ENCODE measurements around the gene DNMT1. TPM values are rescaled to one million over a fixed set of nuclear protein-coding genes. Genes with fewer than 3 reads are reported as not detected.

The DNMT1 gene
- polyA plus RNA-seq, 1 donor from 2014 or later, result 58.4 TPM

DNA sequence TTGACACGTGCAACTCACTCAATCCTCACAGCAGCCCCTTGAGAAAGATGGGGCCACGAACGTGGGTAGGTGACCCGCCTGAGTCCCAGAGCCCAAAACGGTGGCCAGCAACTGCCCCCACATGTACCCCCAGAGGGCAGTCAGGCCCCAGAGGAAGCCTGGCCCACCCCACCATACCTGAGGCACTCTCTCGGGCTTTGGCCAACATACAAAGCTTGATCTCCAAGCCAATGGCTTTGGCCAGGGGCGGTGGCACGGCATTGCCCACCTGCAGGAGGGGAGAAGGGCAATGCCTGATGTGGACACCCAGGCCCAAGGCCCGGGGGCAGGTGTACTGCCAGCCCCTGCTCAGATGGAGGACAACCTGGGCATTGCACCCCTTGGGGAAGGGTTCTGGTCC lies 60.7 kb downstream of the DNMT1 start:
- Histone ChIP-seq H3F3A (ENCODE audit: insufficient read depth, low read length, poor library complexity, severe bottlenecking) (no peaks in the 10 kb centered on the region), H3K27me3 (ENCODE audit: insufficient read depth, low read depth, low read length) (no peaks in the 10 kb centered on the region), H3K27ac (ENCODE audit: low read length) (no peak overlapping the region), H3K36me3 (ENCODE audit: insufficient read depth, low read length) (no peaks in the 10 kb centered on the region), H3K4me2 (ENCODE audit: low read length) (no peak overlapping the region), H4K20me1 (ENCODE audit: insufficient read depth) (no peaks in the 10 kb centered on the region), H3K9me3 (ENCODE audit: low read length) (no peaks in the 10 kb centered on the region), H3K9ac (ENCODE audit: low read length) (no peak overlapping the region), H3K4me3 (ENCODE audit: low read length) (no peak overlapping the region), H2AFZ (ENCODE audit: low read depth, low read length) (no peak overlapping the region), H3K79me2 (replicated peaks; ENCODE audit: insufficient read depth, low read length) (no peaks in the 10 kb centered on the region), H3K9me2 (ENCODE audit: insufficient read depth, low read length) (no peaks in the 10 kb centered on the region)
- TF ChIP-seq RAD21 (conservative IDR thresholded peaks at IDR 0.05) (no peak), MXI1 (conservative IDR thresholded peaks at IDR 0.05; ENCODE audit: poor library complexity, severe bottlenecking) (no peak), TAF1 (IDR thresholded peaks at IDR 0.05; ENCODE audit: low read depth) (no peak), EP300 (conservative IDR thresholded peaks at IDR 0.05; ENCODE audit: poor library complexity, severe bottlenecking) (no peak), SMC3 (conservative IDR thresholded peaks at IDR 0.05; ENCODE audit: poor library complexity) (no peak), POLR2AphosphoS5 (IDR thresholded peaks at IDR 0.05) (no peak), REST (IDR thresholded peaks at IDR 0.05; ENCODE audit: borderline replicate concordance) (no peak), EZH2 (IDR thresholded peaks at IDR 0.05; ENCODE audit: borderline replicate concordance, insufficient read depth, low read length, poor library complexity, severe bottlenecking) (no peak)
- TF ChIP-seq, protein P1, sequence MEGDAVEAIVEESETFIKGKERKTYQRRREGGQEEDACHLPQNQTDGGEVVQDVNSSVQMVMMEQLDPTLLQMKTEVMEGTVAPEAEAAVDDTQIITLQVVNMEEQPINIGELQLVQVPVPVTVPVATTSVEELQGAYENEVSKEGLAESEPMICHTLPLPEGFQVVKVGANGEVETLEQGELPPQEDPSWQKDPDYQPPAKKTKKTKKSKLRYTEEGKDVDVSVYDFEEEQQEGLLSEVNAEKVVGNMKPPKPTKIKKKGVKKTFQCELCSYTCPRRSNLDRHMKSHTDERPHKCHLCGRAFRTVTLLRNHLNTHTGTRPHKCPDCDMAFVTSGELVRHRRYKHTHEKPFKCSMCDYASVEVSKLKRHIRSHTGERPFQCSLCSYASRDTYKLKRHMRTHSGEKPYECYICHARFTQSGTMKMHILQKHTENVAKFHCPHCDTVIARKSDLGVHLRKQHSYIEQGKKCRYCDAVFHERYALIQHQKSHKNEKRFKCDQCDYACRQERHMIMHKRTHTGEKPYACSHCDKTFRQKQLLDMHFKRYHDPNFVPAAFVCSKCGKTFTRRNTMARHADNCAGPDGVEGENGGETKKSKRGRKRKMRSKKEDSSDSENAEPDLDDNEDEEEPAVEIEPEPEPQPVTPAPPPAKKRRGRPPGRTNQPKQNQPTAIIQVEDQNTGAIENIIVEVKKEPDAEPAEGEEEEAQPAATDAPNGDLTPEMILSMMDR (IDR thresholded peaks at IDR 0.05; ENCODE audit: poor library complexity, severe bottlenecking), result no peak

DNA sequence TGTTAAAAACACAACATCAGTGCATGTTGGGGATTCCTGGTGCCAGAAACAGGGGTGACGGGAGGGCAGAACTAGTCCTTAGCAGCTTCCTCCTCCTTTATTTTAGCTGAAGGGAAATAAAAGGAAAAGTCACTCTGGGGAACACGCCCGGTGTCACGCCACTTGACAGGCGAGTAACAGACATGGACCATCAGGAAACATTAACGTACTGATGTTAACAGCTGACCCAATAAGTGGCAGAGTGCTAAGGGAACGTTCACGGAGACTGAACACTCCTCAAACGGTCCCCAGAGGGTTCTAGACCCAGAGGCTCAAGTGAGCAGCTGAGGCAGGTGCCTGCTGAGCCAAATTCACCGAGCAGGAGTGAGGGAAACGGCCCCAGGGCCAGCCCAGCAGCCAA lies 61.2 kb downstream of the DNMT1 start:
- Histone ChIP-seq H3K36me3 (ENCODE audit: insufficient read depth, low read length) (no peaks in the 10 kb centered on the region), H3K27me3 (ENCODE audit: insufficient read depth, low read depth, low read length) (no peaks in the 10 kb centered on the region)
- no peak for TF ChIP-seq EZH2 (IDR thresholded peaks at IDR 0.05; ENCODE audit: borderline replicate concordance, insufficient read depth, low read length, poor library complexity, severe bottlenecking)
- TF ChIP-seq MXI1 (conservative IDR thresholded peaks at IDR 0.05; ENCODE audit: poor library complexity, severe bottlenecking), result no peak
- TF ChIP-seq POLR2AphosphoS5 (IDR thresholded peaks at IDR 0.05), result no peak
- TF ChIP-seq, protein P1 (IDR thresholded peaks at IDR 0.05; ENCODE audit: poor library complexity, severe bottlenecking), result no peak
- TF ChIP-seq EP300 (conservative IDR thresholded peaks at IDR 0.05; ENCODE audit: poor library complexity, severe bottlenecking), result no peak
- TF ChIP-seq SMC3 (conservative IDR thresholded peaks at IDR 0.05; ENCODE audit: poor library complexity), result no peak
- TF ChIP-seq TAF1 (IDR thresholded peaks at IDR 0.05; ENCODE audit: low read depth), result no peak

More for the DNA sequence above, 61.2 kb downstream of the DNMT1 start:
- H3F3A ChIP-seq (ENCODE audit: insufficient read depth, low read length, poor library complexity, severe bottlenecking), result no peaks in the 10 kb centered on the region
- H3K9me2 ChIP-seq (ENCODE audit: insufficient read depth, low read length), result no peaks in the 10 kb centered on the region
- no peak overlapping the region for H3K27ac ChIP-seq (ENCODE audit: low read length)
- no peak overlapping the region for H3K4me2 ChIP-seq (ENCODE audit: low read length)
- H3K9me3 ChIP-seq (ENCODE audit: low read length), result no peaks in the 10 kb centered on the region
- H2AFZ ChIP-seq (ENCODE audit: low read depth, low read length), result no peak overlapping the region
- H3K9ac ChIP-seq (ENCODE audit: low read length), result no peak overlapping the region
- no peaks in the 10 kb centered on the region for H3K79me2 ChIP-seq (replicated peaks; ENCODE audit: insufficient read depth, low read length)
- H4K20me1 ChIP-seq (ENCODE audit: insufficient read depth), result no peaks in the 10 kb centered on the region
- no peak overlapping the region for H3K4me3 ChIP-seq (ENCODE audit: low read length)
